DND-41 (cell line): Measurements from ENCODE around the gene ZNF75A.
A peak's percentile ranks its signal among the peaks of the same experiment; 100 is the strongest.

Experiments
- ATAC-seq: fragments of 200-7000 bp; cut with Tn5 transposase; 3 replicates; pipeline ENCODE4 v1.9.1; 2021; ENCODE audit warnings: low read depth; ENCODE audit not compliant: insufficient read depth
- DNase-seq: peaks from one replicate; pipeline ENCODE4 v3.0.0-alpha.2; 2020
- H2AFZ ChIP-seq: 2 replicates; pipeline ENCODE4 v1.6.0; 2012; ENCODE audit warnings: low read depth, low read length
- H3K27ac ChIP-seq: 2 replicates; pipeline ENCODE4 v1.5.1; 2012; ENCODE audit warnings: low read length, inconsistent platforms
- H3K27me3 ChIP-seq: fragments of 200-600 bp; sonication (generic); 2 replicates; pipeline ENCODE4 v1.6.0; 2012; ENCODE audit warnings: low read length, mild to moderate bottlenecking, inconsistent platforms; ENCODE audit not compliant: insufficient read depth, poor library complexity
- H3K36me3 ChIP-seq: 2 replicates; pipeline ENCODE4 v1.5.1; 2012; ENCODE audit warnings: low read length, inconsistent platforms; ENCODE audit not compliant: insufficient read depth
- H3K4me1 ChIP-seq: 2 replicates; pipeline ENCODE4 v1.5.1; 2012; ENCODE audit warnings: mild to moderate bottlenecking, low read length; ENCODE audit not compliant: insufficient read depth
- H3K4me2 ChIP-seq: 2 replicates; pipeline ENCODE4 v1.6.0; 2012; ENCODE audit warnings: mild to moderate bottlenecking, moderate library complexity, low read length, inconsistent platforms; ENCODE audit not compliant: insufficient read depth
- H3K4me3 ChIP-seq, 2 experiments: fragments of 200-600 bp in 1 of 2; shearing (Covaris generic) in 1 of 2; 2 replicates each; pipeline ENCODE4 v1.5.1; 2012 to 2016; ENCODE audit warnings: inconsistent platforms in 2 of 2, low read length in 2 of 2, mild to moderate bottlenecking in 2 of 2, low read depth in 1 of 2, moderate library complexity in 1 of 2
- H3K79me2 ChIP-seq: 2 replicates; pipeline ENCODE4 v1.6.0; 2012; ENCODE audit warnings: low read length, inconsistent platforms; ENCODE audit not compliant: insufficient read depth
- H3K9ac ChIP-seq: 2 replicates; pipeline ENCODE4 v1.6.0; 2012; ENCODE audit warnings: low read depth, mild to moderate bottlenecking, inconsistent platforms, low read length, moderate library complexity
- H3K9me3 ChIP-seq: 2 replicates; pipeline ENCODE4 v1.5.1; 2012; ENCODE audit warnings: low read length, moderate library complexity, mild to moderate bottlenecking, inconsistent platforms; ENCODE audit not compliant: insufficient read depth, severe bottlenecking
- H4K20me1 ChIP-seq: 2 replicates; pipeline ENCODE4 v1.6.0; 2012; ENCODE audit warnings: low read length; ENCODE audit not compliant: insufficient read depth
- EZH2 ChIP-seq: IDR thresholded peaks from 3 replicates; pipeline ENCODE4 v1.6.1; 2012; ENCODE audit warnings: borderline replicate concordance, low read depth, mild to moderate bottlenecking, moderate library complexity, low read length, inconsistent platforms; ENCODE audit not compliant: severe bottlenecking
- TF ChIP-seq, protein P1 (sequence below): IDR thresholded peaks from 2 replicates; pipeline ENCODE4 v1.5.1; 2012; ENCODE audit warnings: borderline replicate concordance, low read length, moderate library complexity, mild to moderate bottlenecking; ENCODE audit not compliant: poor library complexity, severe bottlenecking; ENCODE audit errors: extremely low read depth

Gene ZNF75A

DNA sequence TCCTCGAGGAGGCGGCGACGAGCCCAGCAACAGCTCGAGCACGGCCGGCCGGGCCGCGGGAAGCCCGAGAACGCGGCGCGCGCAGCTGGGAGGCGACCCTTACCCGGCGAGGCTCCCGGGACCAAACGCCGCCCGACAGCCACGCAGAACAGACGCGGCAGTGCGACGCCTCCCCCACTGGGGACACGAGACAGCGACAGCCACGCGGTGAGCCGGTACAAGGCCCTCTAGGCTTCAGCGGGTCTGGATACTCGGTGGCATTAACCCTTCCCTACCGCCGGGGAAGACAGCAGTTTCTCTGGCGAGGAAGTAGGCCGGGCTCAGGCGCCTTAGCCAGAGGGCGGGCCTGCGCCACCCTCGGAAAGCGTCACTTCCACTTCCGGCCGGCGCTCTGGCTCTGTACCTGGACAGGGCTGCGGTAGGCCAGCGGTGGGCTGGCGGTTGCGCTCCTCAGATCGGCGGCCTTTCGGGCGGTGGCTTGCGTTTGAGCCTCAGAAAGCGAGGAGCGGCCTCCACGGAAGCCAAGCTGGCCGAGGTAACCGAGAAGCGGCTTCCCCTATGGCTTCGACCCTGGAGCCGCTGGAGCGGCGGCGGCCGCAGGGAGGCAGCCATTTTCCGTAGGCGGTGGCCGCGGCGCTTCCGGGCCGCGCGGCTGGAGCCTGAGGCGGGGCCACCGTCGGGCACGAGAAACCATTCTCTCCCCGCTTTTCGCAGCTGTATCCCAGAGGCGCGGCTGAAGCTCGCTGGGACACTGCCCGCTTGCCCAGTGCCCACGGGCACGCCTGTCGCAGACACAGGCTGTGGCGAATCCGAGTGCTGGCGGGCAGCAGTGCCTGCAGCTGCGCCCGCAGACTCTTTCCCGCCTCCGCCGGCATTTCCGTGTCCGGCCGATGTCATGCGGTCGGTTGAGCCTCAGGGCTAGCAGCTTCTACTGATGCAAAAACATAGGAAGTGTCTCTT lies at the start of gene ZNF75A, which contains the start of gene TIGD7:
ZNF75A (plus strand) TSS at position 389 of the 960 bp plus-strand sequence. CDS start 2,932 bp downstream, outside the sequence.
TIGD7 (minus strand) TSS at position 322 of the 960 bp plus-strand sequence. CDS start 4,816 bp downstream, outside the sequence.
- Histone ChIP-seq H3K4me1 (peaks cover 22% of the 10 kb centered on the region), H2AFZ (peak within 1 kb of the TSS; percentile 66), H3K4me3 (peak within 1 kb of the TSS; percentile 2 to 65; a peak in 3 of 4 replicates), H3K9me3 (no peaks in the 10 kb centered on the region), H3K9ac (peak within 1 kb of the TSS; percentile 63), H3K27ac (peak within 1 kb of the TSS; percentile 69), H3K4me2 (peak within 1 kb of the TSS; percentile 63), H3K36me3 (0 out of 2 replicates have a peak, but pooled peaks cover 5% of the 10 kb centered on the region), H4K20me1 (no peaks in the 10 kb centered on the region), H3K27me3 (no peaks in the 10 kb centered on the region), H3K79me2 (peaks cover 8% of the 10 kb centered on the region; the same call in 1 of the 2 replicates)
- TF ChIP-seq, protein P1, sequence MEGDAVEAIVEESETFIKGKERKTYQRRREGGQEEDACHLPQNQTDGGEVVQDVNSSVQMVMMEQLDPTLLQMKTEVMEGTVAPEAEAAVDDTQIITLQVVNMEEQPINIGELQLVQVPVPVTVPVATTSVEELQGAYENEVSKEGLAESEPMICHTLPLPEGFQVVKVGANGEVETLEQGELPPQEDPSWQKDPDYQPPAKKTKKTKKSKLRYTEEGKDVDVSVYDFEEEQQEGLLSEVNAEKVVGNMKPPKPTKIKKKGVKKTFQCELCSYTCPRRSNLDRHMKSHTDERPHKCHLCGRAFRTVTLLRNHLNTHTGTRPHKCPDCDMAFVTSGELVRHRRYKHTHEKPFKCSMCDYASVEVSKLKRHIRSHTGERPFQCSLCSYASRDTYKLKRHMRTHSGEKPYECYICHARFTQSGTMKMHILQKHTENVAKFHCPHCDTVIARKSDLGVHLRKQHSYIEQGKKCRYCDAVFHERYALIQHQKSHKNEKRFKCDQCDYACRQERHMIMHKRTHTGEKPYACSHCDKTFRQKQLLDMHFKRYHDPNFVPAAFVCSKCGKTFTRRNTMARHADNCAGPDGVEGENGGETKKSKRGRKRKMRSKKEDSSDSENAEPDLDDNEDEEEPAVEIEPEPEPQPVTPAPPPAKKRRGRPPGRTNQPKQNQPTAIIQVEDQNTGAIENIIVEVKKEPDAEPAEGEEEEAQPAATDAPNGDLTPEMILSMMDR: no peak
- no peak for TF ChIP-seq EZH2
- DNase-seq (peak; percentile 62), ATAC-seq (peak; percentile 88)

DNA sequence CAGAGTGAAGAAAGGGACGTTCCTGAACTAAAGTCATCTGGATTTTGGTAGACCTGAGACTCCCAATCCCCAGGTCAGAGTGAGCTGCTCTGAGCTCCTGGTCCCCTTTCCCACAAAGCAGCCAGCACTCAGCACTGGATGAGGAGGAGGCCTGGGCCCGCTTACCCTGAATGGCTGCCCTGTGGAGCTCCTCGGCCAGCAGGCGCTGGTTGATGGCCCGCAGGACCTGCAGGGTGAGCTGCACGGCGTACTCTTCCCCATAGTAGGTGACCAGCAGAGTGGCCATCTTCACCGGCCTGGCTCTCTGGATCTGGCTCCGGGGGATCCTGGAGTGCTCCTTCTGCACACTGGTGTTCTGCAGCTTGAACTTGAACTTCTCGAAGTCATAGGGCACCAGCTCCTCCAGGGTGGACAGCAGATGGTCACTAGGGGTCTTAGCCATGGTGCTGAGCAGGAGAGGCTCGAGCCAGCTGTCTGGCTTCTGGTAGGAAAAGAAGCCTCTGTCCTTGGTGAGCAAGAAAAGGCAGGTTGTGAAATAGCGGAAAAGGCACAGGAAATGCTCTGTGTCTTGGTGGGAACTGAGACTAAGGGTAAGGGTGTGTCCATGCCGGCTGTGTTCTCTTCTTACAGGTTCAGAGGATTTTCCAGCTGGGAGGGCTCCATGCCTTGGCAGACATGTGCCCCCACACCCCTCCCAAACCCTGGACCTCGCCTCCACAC lies 49.0 kb upstream of the ZNF75A start, which contains the start of gene MEFV:
MEFV (minus strand) TSS at position 488 of the 720 bp plus-strand sequence; CDS start at position 442, 46 bp downstream.
- TF ChIP-seq, protein P1: no peak
- no peak for TF ChIP-seq EZH2
- DNase-seq (no peak), ATAC-seq (no peak)
- no peak within 1 kb of the TSS for H3K4me2 ChIP-seq
- H3K36me3 ChIP-seq: no peaks in the 10 kb centered on the region
- H2AFZ ChIP-seq: no peak within 1 kb of the TSS
- no peaks in the 10 kb centered on the region for H3K4me1 ChIP-seq
- H3K9ac ChIP-seq: no peak within 1 kb of the TSS
- H3K4me3 ChIP-seq: no peak within 1 kb of the TSS
- no peaks in the 10 kb centered on the region for H3K9me3 ChIP-seq
- no peaks in the 10 kb centered on the region for H3K27me3 ChIP-seq
- H4K20me1 ChIP-seq: no peaks in the 10 kb centered on the region
- no peak within 1 kb of the TSS for H3K27ac ChIP-seq
- no peaks in the 10 kb centered on the region for H3K79me2 ChIP-seq

DNA sequence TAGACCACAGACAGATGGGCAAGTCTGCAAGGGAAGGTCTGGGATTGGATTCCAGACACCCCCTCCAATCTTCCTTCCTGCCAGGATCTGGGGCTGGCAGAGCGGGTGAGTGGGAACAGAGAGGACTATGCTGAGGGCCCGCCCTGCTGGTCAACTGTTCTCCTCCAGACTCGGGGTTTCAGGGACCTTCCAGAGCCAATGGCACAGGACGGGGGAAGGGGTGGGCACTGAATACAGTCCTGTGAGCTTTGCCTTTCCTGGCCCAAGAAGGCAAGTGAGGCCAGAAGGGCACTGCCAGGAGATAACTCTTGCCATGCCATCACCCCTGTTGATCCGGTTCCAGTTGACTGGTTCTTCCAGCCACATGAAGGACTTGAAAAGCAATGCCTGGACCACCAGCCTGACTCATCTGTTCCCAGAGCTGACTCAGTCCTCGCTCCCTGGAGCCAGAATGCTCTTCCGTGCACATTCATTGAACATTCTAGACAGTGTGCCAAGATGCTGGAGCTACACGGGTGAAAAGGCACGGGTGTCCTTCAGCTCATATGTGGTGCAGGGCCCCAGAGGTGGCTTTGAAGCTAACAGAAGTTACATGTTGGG lies 48.3 kb upstream of the ZNF75A start:
- no peak for DNase-seq
- H3K79me2 ChIP-seq: no peaks in the 10 kb centered on the region
- no peaks in the 10 kb centered on the region for H3K36me3 ChIP-seq
- ATAC-seq: no peak
- TF ChIP-seq, protein P1: no peak
- no peak for TF ChIP-seq EZH2
- H3K4me1 ChIP-seq: no peaks in the 10 kb centered on the region
- H3K4me2 ChIP-seq: no peak overlapping the region
- H3K27me3 ChIP-seq: no peaks in the 10 kb centered on the region
- no peaks in the 10 kb centered on the region for H3K9me3 ChIP-seq
- no peak overlapping the region for H3K27ac ChIP-seq
- no peaks in the 10 kb centered on the region for H4K20me1 ChIP-seq
- H3K9ac ChIP-seq: no peak overlapping the region
- no peak overlapping the region for H2AFZ ChIP-seq
- H3K4me3 ChIP-seq: no peak overlapping the region
